HG02642 (cell line): Measurements from ENCODE around the gene ANKHD1.

Source experiments
- ATAC-seq: cut with Tn5 transposase; IDR thresholded peaks from one replicate; pipeline ENCODE4 v1.9.1; 2021; ENCODE audit warnings: mild to moderate bottlenecking; ENCODE audit not compliant: unreplicated experiment, poor library complexity

The ANKHD1 gene

DNA sequence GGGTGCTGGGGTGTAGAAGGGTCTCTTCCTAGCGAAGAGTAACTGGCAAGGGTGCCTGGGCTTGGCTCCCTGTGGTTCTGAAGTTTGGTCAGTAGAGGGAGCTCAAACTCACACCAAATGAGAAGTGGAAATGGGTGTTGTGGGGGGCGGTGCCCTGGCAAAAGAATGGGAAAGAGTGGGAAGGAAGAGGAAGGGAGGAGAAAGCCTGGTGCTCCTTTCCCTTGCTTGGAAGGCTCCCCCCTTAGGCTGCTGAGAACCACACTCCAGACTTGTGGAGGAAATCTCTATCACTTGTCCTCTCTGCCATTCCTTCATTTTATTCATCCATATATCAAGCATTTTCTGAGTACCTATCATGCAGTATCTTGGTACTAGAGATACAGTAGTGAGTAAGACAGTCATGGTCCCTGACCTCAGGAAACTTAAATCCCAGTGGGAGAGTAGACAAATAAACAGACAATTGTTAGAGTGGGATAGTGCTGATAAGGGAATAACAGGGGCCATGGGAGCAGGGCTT lies 28.6 kb upstream of the ANKHD1 start:
- ATAC-seq, result no peak

DNA sequence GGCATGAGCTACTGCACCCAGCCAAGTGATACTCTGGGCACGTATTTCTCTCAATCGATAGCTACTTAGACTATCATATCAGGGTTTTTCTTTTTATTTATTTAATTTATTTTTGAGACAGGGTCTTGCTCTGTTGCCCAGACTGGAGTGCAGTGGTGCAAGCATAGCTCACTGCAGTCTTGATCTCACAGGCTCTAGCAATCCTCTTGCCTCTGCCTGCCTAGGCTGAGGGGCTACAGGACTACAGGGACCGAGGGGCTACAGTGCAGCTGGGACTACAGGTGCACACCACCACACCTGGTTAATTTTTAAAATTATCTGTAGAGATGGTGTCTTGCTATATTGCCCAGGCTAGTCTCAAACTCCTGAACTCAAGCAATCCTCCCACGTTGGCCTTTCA lies 20.3 kb upstream of the ANKHD1 start:
- ATAC-seq, result no peak

DNA sequence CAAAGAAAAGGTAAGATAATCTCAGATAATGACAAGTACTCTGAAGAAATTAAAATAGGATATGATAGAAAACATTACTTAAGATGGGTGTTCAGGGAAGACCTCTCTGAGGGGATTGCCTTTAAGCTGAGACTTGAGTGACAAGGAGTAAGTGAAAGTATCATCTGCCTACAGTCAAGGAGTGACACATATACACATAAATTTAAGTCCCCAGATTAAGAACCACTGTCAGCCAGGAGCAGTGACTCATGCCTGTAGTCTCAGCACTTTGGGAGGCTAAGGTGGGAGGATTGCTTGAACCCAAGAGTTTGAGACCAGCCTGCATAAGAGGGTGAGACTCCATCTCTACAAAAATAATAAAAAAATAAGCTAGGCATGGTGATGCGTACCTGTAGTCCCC lies 19.7 kb upstream of the ANKHD1 start:
- ATAC-seq, result no peak

DNA sequence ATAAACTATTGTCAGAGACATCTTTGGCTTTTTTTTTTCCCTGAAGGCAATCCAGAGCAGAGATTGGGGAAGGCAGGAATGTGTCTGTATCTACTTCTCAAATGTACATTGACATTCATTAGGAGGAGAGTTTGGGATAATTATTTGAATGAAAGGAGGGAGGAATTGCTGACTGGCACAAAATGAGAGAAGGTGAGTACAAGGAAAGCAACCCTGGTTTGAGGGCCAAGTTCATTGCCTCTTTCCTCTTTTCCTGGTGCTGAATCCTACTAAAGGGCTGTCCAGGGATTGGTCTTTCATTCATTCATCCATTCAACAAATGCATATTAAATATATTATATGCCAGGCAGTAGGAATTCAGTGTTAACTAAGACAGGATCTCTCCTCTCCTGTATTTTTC lies 18.8 kb upstream of the ANKHD1 start:
- ATAC-seq, result no peak

DNA sequence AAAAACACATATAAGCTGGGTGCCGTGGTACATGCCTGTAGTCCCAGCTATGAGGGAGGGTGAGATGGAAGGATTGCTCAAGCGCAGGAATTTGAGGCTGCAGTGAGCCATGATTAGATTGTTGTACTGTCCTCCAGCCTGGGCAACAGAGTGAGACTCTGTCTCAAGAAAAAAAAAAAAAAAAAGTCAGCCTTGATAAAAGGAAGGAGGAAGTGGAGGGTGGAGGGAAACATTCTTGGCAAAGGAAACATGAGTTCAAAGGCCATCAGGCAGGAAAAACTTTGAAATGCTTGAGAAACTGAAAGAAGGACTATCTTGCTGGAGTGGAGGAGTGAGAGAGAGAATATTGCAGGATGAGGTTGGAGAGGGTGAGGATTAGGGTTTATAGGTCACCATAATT lies 18.3 kb upstream of the ANKHD1 start:
- no peak for ATAC-seq

DNA sequence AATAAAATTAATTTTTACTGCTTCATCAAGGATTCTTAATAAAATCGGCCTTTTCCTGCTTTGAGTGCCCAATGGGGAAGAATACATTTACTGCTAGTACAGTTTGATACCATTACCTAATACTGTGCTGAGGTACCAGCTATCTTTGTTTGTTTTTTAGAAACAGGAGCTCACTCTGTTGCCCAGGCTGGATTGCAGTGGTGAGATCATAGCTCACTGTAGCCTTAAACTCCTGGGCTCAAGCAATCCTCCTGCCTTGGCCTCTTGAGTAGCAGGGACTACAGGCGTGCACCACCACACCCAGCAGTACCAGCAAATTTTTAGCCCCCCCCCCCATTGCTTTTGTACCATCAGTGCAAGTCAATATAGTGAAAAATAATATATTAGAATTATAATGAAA lies 13.6 kb upstream of the ANKHD1 start:
- ATAC-seq, result no peak

- no peak for ATAC-seq
These were observed 10.3 kb upstream of the ANKHD1 start for GRCh38 chr5:140391312-140391711.

DNA sequence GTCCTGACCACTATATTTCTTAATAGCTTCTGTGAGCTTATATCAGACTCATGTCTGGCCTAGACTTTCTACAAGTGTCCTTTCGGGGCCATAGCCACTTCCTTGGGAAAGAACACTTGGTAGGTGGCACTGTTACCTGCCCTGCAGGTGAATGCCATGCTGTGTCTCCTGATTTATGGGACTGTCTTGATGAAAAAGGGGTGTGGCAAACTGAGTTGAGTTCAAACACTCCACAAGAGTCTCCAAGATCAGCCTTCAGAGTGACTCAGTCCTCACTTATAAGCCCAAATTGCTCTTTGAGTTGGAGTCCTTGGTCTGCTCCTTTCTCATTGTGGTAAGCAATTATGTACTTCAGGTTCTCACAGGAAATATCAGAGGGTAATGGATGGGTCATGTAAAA lies 9.9 kb upstream of the ANKHD1 start:
- ATAC-seq, result no peak

- no peak for ATAC-seq
These were observed 7.9 kb upstream of the ANKHD1 start for GRCh38 chr5:140393738-140394137.

DNA sequence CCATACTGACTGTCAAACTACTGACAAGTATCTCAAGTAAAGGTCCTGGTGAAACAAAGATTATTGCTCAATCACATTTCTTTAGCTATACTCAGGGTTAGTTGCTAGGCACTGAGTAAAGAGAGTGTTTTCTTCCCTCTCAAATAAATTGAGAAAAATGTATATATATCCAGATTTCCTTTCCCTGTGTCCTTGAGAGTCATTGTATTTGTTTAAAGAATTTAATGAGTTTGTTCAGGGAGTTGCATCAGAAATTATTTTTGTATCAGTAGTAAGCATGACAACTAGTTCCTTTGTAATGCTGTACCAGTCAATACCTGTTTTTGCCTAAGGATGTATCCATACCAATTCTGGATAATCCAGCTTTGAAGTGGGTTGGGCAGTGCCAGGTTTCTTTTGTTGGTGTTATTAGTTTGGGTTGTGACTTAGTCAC lies 3.2 kb upstream of the ANKHD1 start:
- ATAC-seq, result no peak

DNA sequence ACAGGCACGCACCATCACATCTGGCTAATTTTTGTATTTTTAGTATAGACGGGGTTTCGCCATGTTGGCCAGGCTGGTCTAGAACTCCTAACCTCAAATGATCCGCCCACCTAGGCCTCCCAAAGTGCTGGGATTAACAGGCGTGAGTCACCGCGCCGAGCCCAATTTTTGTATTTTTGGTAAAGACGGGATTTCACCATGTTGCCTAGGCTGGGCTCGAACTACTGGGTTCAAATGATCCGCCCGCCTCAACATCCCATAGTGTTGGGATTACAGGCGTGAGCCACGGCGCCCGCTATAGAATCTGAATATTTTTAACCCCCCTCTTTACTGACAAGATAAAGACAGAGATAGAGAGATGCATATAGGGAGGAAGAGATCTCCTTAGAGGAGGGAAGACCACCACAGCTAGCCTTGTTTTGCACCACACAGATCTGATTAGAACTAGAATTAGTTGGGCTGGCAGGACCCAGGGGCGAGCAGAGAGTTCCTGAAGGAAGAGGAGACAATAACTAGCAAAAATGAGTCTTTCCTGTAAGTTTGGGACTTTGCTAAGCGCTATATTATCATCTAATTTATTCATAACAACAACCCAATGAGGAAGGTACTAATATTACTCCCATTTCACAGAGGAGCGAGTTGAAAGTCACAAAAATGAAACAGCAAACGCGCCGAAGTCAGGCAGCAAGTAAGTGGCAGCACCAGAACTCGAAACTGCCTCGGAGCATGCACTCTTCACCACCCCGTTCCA lies 1.5 kb upstream of the ANKHD1 start:
- peak; percentile 3 for ATAC-seq

- ATAC-seq, result peak; percentile 72
These were observed 787 bp upstream of the ANKHD1 start for GRCh38 chr5:140400730-140401361.

- ATAC-seq, result peak; percentile 3
These were observed 833 bp downstream of the ANKHD1 start for GRCh38 chr5:140402258-140403074.

DNA sequence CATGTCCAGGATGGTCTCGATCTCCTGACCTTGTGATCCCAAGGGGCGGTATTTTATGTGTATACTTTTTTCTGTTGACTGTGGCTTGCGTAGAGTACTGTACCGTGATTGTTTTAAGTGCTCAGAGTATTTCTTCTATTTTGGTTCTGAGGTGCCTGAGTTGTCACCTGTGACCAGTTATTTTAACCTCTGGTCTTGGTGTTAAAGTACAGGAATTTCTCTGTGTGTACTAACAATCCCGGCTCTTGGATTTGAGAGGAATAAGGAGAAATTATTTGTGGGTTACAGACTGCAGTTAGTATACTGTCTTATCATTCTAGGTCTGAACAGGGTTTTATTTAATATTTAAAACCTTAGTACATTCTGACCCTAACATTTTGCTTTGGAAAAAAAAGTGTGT lies 2.0 kb downstream of the ANKHD1 start:
- ATAC-seq, result no peak

GRCh38 chr5:140408750-140409241 lies 7.2 kb downstream of the ANKHD1 start:
- ATAC-seq, result no peak

DNA sequence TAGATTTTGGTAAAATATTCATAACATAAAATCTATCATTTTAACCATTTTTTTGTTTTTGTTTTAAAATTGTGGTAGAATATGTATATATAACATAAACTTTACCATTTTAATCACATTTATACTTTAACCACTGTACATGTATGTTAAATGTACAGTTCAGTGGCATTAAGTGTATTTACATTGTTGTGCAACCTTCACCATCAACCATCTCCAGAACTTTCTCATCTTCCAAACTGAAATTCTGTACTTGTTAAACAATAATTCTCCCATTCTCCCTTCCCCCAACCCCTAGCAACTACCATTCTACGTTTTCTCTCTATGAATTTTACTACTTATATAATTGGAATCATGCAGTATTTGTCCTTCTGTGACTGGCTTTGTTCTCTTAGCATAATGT lies 11.6 kb downstream of the ANKHD1 start:
- no peak for ATAC-seq

- ATAC-seq, result no peak
These were observed 15.6 kb downstream of the ANKHD1 start for GRCh38 chr5:140417235-140417634.

DNA sequence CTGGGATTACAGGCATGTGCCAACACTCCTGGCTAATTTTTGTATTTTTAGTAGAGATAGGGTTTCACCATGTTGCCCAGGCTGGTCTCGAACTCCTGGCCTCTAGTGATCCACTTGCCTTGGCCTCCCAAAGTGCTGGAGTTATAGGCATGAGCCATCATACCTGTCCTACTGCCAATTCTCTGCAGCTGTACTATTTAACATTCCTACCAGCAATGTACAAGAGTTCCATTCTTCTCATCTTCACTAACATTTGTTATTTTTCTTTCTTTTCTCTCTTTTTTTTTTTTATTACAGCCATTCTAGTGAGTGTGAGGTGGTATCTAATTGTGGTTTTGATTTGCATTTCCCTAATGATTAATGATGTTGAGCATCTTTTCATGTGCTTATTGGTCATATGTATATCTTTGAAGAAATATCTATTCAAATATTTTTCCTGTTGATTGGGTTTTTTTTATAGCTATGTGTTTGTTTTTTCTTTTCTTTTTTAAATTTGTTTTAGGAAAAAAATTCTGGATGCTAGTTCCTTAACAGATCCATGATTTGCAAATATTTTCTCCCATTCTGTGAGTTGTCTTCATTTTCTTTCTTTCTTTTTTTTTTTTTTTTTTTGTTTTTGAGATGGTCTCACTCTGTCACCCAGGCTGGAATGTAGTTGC lies 17.4 kb downstream of the ANKHD1 start:
- ATAC-seq, result no peak

GRCh38 chr5:140420226-140420570 lies 18.6 kb downstream of the ANKHD1 start:
- ATAC-seq, result no peak

GRCh38 chr5:140420665-140421361 lies 19.2 kb downstream of the ANKHD1 start:
- no peak for ATAC-seq
